ENCODE measurements around the gene PIK3R5. TPM values are rescaled to one million over a fixed set of nuclear protein-coding genes. Genes with fewer than 3 reads are reported as not detected.

PIK3R5 gene
- total and polyA plus RNA-seq, 12 donors = 1.2 to 51.7 (median 17.2) TPM

DNA sequence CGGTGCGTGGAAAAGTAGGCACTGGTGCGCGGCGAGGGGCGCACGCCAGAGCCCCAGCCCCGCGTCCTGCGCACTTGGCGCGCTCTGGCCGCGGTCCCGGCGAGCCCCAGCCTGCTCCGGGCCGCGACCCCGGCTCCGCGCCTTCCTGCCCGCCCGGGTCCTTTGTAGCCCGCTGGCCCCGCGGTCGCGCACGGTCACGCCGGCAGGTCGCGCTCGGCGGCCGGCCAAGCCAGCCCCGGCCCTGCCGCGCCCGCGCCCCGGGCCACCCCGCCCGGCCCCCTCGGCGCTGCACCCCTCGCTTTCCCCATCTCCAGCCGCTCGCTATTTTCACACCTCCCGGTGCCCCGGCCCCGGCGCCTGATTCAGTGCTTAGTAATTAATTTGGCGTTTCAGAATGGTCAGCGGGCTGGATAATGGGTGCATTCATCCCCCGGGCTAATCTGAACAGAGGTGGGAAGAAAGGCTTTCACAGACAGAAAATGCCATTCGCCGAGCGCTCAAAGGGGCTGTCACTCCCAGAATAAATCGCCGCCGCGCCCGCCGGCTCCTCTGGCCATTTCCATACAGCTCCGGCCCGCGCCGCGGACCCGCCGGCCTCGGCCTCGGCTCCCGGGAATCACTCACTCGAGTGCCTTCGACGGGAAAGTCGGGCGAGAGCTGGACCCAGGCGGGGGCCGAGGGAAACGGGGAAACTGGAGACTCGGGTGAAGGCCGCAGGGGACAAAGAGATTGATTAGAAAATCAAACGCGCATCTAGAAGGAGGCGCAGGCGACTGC is 38.0 kb upstream of the PIK3R5 start:
- Histone ChIP-seq H3K27me3 (peaks cover 42% of the 10 kb centered on the region), H3K9me3 (replicated peaks in 1 of 3) (no peaks in the 10 kb centered on the region), H3K4me3 (peak overlapping the region in 1 of 4 donors; percentile 48), H3K36me3 (replicated peaks in 1 of 2) (no peaks in the 10 kb centered on the region), H3K4me1 (replicated peaks in 1 of 2) (no peaks in the 10 kb centered on the region), H3K27ac (no peak overlapping the region)
- 0 to 5% (median 1%) methylated on average over 11 to 90 of the region's 90 CpGs for WGBS, 4 donors
- intact Hi-C loops (cut with DNase I) = no loop called here
- peak in 1 of 7 donors; percentile 14 for DNase-seq
- TF ChIP-seq, protein P1, sequence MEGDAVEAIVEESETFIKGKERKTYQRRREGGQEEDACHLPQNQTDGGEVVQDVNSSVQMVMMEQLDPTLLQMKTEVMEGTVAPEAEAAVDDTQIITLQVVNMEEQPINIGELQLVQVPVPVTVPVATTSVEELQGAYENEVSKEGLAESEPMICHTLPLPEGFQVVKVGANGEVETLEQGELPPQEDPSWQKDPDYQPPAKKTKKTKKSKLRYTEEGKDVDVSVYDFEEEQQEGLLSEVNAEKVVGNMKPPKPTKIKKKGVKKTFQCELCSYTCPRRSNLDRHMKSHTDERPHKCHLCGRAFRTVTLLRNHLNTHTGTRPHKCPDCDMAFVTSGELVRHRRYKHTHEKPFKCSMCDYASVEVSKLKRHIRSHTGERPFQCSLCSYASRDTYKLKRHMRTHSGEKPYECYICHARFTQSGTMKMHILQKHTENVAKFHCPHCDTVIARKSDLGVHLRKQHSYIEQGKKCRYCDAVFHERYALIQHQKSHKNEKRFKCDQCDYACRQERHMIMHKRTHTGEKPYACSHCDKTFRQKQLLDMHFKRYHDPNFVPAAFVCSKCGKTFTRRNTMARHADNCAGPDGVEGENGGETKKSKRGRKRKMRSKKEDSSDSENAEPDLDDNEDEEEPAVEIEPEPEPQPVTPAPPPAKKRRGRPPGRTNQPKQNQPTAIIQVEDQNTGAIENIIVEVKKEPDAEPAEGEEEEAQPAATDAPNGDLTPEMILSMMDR (IDR thresholded peaks at IDR 0.05) = no peak
- no peak for TF ChIP-seq POLR2A (IDR thresholded peaks at IDR 0.05)

DNA sequence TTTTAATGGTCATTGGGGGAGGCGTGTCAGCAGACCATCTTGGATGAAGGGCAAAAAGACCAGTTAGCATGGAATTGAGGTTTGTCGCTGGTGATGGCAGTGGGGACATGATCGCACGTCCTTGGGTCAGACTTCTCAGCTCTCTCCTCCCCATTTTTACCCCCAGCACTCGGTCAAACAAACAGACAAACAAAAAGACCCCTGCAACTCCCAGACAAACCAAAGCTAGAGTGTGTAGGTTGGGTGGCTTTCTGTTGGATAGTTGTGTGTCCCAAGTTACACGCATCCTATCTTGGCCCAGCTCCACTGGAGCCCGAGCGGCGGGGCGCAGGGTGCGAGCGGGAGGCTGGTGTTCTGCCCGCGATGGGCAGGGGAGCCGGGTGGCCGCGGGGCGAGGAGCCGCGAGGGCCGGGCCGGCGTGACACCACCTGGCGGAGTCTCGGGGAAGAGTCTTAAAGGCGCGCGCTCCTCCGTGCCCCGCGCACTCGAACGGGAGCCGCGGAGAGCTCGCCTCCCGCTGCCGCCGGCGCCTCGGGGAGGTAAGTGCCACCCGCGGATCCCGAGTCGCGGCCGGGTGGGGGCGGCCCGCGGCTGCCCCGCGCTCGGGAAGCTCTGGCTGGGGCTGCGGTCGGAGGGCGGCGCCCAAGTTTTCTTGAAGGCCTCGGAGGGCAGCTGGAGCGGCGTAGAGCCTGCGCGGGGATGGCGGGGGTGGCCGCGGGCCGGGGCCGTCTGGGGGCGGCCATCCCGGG is 37.3 kb upstream of the PIK3R5 start:
- intact Hi-C loops (cut with DNase I) = no loop called here
- H3K27ac ChIP-seq = no peak overlapping the region
- H3K27me3 ChIP-seq = peaks cover 42% of the 10 kb centered on the region
- WGBS, 4 donors = 1 to 21% (median 7%) methylated on average over 5 to 69 of the region's 69 CpGs
- TF ChIP-seq, protein P1 (IDR thresholded peaks at IDR 0.05) = no peak
- no peak for TF ChIP-seq POLR2A (IDR thresholded peaks at IDR 0.05)
- peak overlapping the region in 1 of 4 donors; percentile 48 for H3K4me3 ChIP-seq
- peak in 1 of 7 donors; percentile 14 for DNase-seq
- H3K36me3 ChIP-seq (replicated peaks in 1 of 2) = no peaks in the 10 kb centered on the region
- H3K4me1 ChIP-seq (replicated peaks in 1 of 2) = no peaks in the 10 kb centered on the region
- no peaks in the 10 kb centered on the region for H3K9me3 ChIP-seq (replicated peaks in 1 of 3)

DNA sequence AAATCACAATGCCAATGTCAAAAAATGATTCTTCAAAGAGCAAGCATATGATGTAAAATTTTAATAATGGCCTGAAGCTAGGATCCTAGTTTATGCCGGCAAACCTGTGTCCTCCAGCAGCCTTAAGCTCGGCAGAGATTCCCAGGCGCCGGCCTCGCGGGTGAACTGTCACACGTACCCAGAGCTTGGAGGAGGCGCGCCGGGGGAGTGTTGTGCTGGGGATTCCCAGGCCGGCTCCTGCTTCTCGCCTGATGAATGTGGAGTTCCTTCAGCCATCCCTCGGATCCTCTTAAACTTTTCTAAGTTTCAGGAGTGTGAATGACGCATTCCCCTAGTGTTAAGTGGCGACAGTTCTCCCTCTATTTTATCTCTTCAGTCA is 36.7 kb upstream of the PIK3R5 start:
- Histone ChIP-seq H3K9me3 (replicated peaks in 1 of 3) (no peaks in the 10 kb centered on the region), H3K4me3 (no peak overlapping the region), H3K4me1 (replicated peaks in 1 of 2) (no peaks in the 10 kb centered on the region), H3K36me3 (replicated peaks in 1 of 2) (no peaks in the 10 kb centered on the region), H3K27me3 (peaks cover 42% of the 10 kb centered on the region), H3K27ac (no peak overlapping the region)
- intact Hi-C loops (cut with DNase I) = no loop called here
- DNase-seq = peak in 1 of 7 donors; percentile 17
- WGBS, 4 donors = 11 to 25% (median 16%) methylated on average over 14 to 15 of the region's 15 CpGs
- TF ChIP-seq, protein P1 (IDR thresholded peaks at IDR 0.05) = no peak
- TF ChIP-seq POLR2A (IDR thresholded peaks at IDR 0.05) = no peak

- DNase-seq = no peak
- Histone ChIP-seq H3K4me3 (no peak overlapping the region), H3K36me3 (replicated peaks in 1 of 2) (no peaks in the 10 kb centered on the region), H3K4me1 (replicated peaks in 1 of 2) (no peaks in the 10 kb centered on the region), H3K27ac (no peak overlapping the region), H3K9me3 (replicated peaks in 1 of 3) (no peaks in the 10 kb centered on the region), H3K27me3 (peaks cover 42% of the 10 kb centered on the region)
- no peak for TF ChIP-seq POLR2A (IDR thresholded peaks at IDR 0.05)
- TF ChIP-seq, protein P1 (IDR thresholded peaks at IDR 0.05) = no peak
- intact Hi-C loops (cut with DNase I) = no loop called here
- 62 to 78% (median 74%) methylated on average over 3 of the region's 3 CpGs for WGBS, 4 donors
Observed at GRCh38 chr17:9001559-9001958, 36.1 kb upstream of the PIK3R5 start.

Data from adrenal gland (tissue), 12 donors.